SK-N-SH treated with all-trans-retinoic acid at 6 μM for 48 hours (cell line): Measurements from ENCODE around the gene TMPRSS11B.

ENCODE experiments used
- ATAC-seq: fragments of 200-7000 bp; cut with Tn5 transposase; 3 replicates; pipeline ENCODE4 v1.9.1; 2020; ENCODE audit warnings: mild to moderate bottlenecking, moderate library complexity
- ARNTL ChIP-seq: fragments of 450-650 bp; formaldehyde crosslinking; IDR thresholded peaks from 2 replicates; pipeline ENCODE4 v1.5.0; 2020; ENCODE audit warnings: low read depth, mild to moderate bottlenecking, moderate library complexity, borderline replicate concordance
- BACH2 ChIP-seq: fragments of 250-450 bp; sonication (Bioruptor Pico); IDR thresholded peaks from 2 replicates; pipeline ENCODE4 v1.9.0; 2021; ENCODE audit warnings: mild to moderate bottlenecking, borderline replicate concordance
- CREB5 ChIP-seq: fragments of 250-450 bp; sonication (Bioruptor Pico); IDR thresholded peaks from 2 replicates; pipeline ENCODE4 v1.5.1; 2020; ENCODE audit warnings: low read depth, mild to moderate bottlenecking, moderate library complexity
- CSDC2 ChIP-seq: fragments of 250-450 bp; sonication (Bioruptor Pico); IDR thresholded peaks from 2 replicates; pipeline ENCODE4 v1.5.0; 2020; ENCODE audit warnings: mild to moderate bottlenecking, moderate library complexity
- CSRNP3 ChIP-seq: fragments of 250-450 bp; sonication (Bioruptor Pico); IDR thresholded peaks from 2 replicates; pipeline ENCODE4 v1.5.1; 2021; ENCODE audit warnings: mild to moderate bottlenecking, moderate library complexity
- GLIS3 ChIP-seq: fragments of 250-450 bp; sonication (Bioruptor Pico); IDR thresholded peaks from 2 replicates; pipeline ENCODE4 v1.5.0; 2020; ENCODE audit warnings: mild to moderate bottlenecking, moderate library complexity
- ISL1 ChIP-seq: fragments of 250-450 bp; sonication (Bioruptor Pico); IDR thresholded peaks from 2 replicates; pipeline ENCODE4 v2.1.2; 2022; ENCODE audit warnings: mild to moderate bottlenecking, moderate library complexity
- PATZ1 ChIP-seq: fragments of 250-450 bp; sonication (Bioruptor Pico); IDR thresholded peaks from 2 replicates; pipeline ENCODE4 v1.8.0; 2020; ENCODE audit warnings: mild to moderate bottlenecking, moderate library complexity, borderline replicate concordance
- POU6F1 ChIP-seq: fragments of 250-450 bp; sonication (Bioruptor Pico); IDR thresholded peaks from 2 replicates; pipeline ENCODE4 v1.8.0; 2021; ENCODE audit warnings: low read depth, mild to moderate bottlenecking, moderate library complexity, borderline replicate concordance
- PPARA ChIP-seq: fragments of 250-450 bp; sonication (Bioruptor Pico); IDR thresholded peaks from 2 replicates; pipeline ENCODE4 v1.5.0; 2020; ENCODE audit warnings: mild to moderate bottlenecking, borderline replicate concordance
- TCF4 ChIP-seq: fragments of 250-450 bp; sonication (Bioruptor Pico); IDR thresholded peaks from 2 replicates; pipeline ENCODE4 v1.8.0; 2021; ENCODE audit warnings: mild to moderate bottlenecking, moderate library complexity, borderline replicate concordance
- TOX ChIP-seq: fragments of 250-450 bp; sonication (Bioruptor Pico); IDR thresholded peaks from 2 replicates; pipeline ENCODE4 v1.8.0; 2021; ENCODE audit warnings: mild to moderate bottlenecking, moderate library complexity, borderline replicate concordance
- ZC3H10 ChIP-seq: fragments of 250-450 bp; sonication (Bioruptor Pico); IDR thresholded peaks from 2 replicates; pipeline ENCODE4 v1.5.1; 2021; ENCODE audit warnings: mild to moderate bottlenecking, moderate library complexity
- ZFP3 ChIP-seq: fragments of 250-450 bp; sonication (Bioruptor Pico); IDR thresholded peaks from 2 replicates; pipeline ENCODE4 v1.5.0; 2020; ENCODE audit warnings: mild to moderate bottlenecking, moderate library complexity
- ZFP30 ChIP-seq: fragments of 450-650 bp; formaldehyde crosslinking; IDR thresholded peaks from 2 replicates; pipeline ENCODE4 v1.5.0; 2022; ENCODE audit warnings: mild to moderate bottlenecking, moderate library complexity
- ZNF70 ChIP-seq: fragments of 450-650 bp; formaldehyde crosslinking; IDR thresholded peaks from 2 replicates; pipeline ENCODE4 v1.5.0; 2020; ENCODE audit warnings: mild to moderate bottlenecking, moderate library complexity
- ZNF8 ChIP-seq: fragments of 450-650 bp; formaldehyde crosslinking; IDR thresholded peaks from 2 replicates; pipeline ENCODE4 v1.5.0; 2020; ENCODE audit warnings: mild to moderate bottlenecking, moderate library complexity

Gene TMPRSS11B

GRCh38 chr4:68271851-68272357 is 26.4 kb upstream of the TMPRSS11B start:
- peak; percentile 86 for ATAC-seq
- TF ChIP-seq GLIS3 (CRISPR knock-in tag) (no peak), ZFP3 (CRISPR knock-in tag) (no peak), POU6F1 (CRISPR knock-in tag) (no peak), TCF4 (CRISPR knock-in tag) (no peak), ZNF8 (no peak), PATZ1 (no peak), BACH2 (no peak)
- TF ChIP-seq, all 23 proteins: peak for 0

- no peak for TF ChIP-seq ARNTL (CRISPR knock-in tag)
- no peak for TF ChIP-seq PPARA (CRISPR knock-in tag)
- no peak for TF ChIP-seq ISL1 (CRISPR knock-in tag)
- no peak for TF ChIP-seq CSDC2 (CRISPR knock-in tag)
- TF ChIP-seq CSRNP3 (CRISPR knock-in tag) = no peak
- no peak for TF ChIP-seq ZFP30 (CRISPR knock-in tag)
- no peak for TF ChIP-seq TOX (CRISPR knock-in tag)
- TF ChIP-seq POU6F1 (CRISPR knock-in tag) = no peak
- TF ChIP-seq ZC3H10 (CRISPR knock-in tag) = no peak
- TF ChIP-seq CREB5 = no peak
- no peak for TF ChIP-seq BACH2
- TF ChIP-seq ZNF8 = no peak
- TF ChIP-seq ZFP3 (CRISPR knock-in tag) = no peak
- ATAC-seq = no peak
These were observed 22.0 kb upstream of the TMPRSS11B start for GRCh38 chr4:68267433-68267944.

- TF ChIP-seq ZNF70 (CRISPR knock-in tag) (no peak), POU6F1 (CRISPR knock-in tag) (no peak), CSRNP3 (CRISPR knock-in tag) (no peak), PPARA (CRISPR knock-in tag) (no peak), ISL1 (CRISPR knock-in tag) (no peak), TOX (CRISPR knock-in tag) (no peak), ZNF8 (no peak)
- TF ChIP-seq, all 23 proteins: peak for 0
These were observed 19.5 kb upstream of the TMPRSS11B start for GRCh38 chr4:68264875-68265565.

More at GRCh38 chr4:68264875-68265565, 19.5 kb upstream of the TMPRSS11B start:
- no peak for ATAC-seq
